ENCODE data around the gene POLR2I.

POLR2I gene

GRCh38 chr19:36097036-36097435, 17.6 kb downstream of the POLR2I start:
- no peak overlapping the region for H2AFZ ChIP-seq (ENCODE audit: low read depth, low read length)
- H3K36me3 ChIP-seq (replicated peaks; ENCODE audit: low read depth, low read length) = peaks cover 20% of the 10 kb centered on the region
- H3K4me3 ChIP-seq (ENCODE audit: low read length) = no peak overlapping the region

GRCh38 chr19:36093687-36094086, 21.0 kb downstream of the POLR2I start:
- H3K36me3 ChIP-seq (replicated peaks; ENCODE audit: low read depth, low read length) = peaks cover 21% of the 10 kb centered on the region

More at GRCh38 chr19:36097036-36097435, 17.6 kb downstream of the POLR2I start:
- Histone ChIP-seq H3K79me2 (ENCODE audit: low read length) (no peaks in the 10 kb centered on the region), H3K4me2 (ENCODE audit: low read length) (no peak overlapping the region), H3K27ac (ENCODE audit: low read length) (no peak overlapping the region), H3K4me1 (ENCODE audit: low read length) (no peaks in the 10 kb centered on the region), H3K9me3 (ENCODE audit: insufficient read depth, low read length) (no peaks in the 10 kb centered on the region), H4K20me1 (ENCODE audit: insufficient read depth, low read length) (no peaks in the 10 kb centered on the region), H3K27me3 (ENCODE audit: low read depth, low read length) (no peaks in the 10 kb centered on the region), H3K9ac (ENCODE audit: low read length) (no peak overlapping the region)
- no peak for TF ChIP-seq CTCF (IDR thresholded peaks at IDR 0.05; ENCODE audit: low read depth, low read length)
- no peak for TF ChIP-seq EZH2phosphoT487 (IDR thresholded peaks at IDR 0.05; ENCODE audit: low read depth)

GRCh38 chr19:36093146-36093662, 21.5 kb downstream of the POLR2I start:
- Histone ChIP-seq H3K4me2 (ENCODE audit: low read length) (no peak overlapping the region), H3K9ac (ENCODE audit: low read length) (no peak overlapping the region), H3K79me2 (ENCODE audit: low read length) (no peaks in the 10 kb centered on the region), H3K4me3 (ENCODE audit: low read length) (no peak overlapping the region), H3K27me3 (ENCODE audit: low read depth, low read length) (no peaks in the 10 kb centered on the region), H3K9me3 (ENCODE audit: insufficient read depth, low read length) (no peaks in the 10 kb centered on the region), H4K20me1 (ENCODE audit: insufficient read depth, low read length) (no peaks in the 10 kb centered on the region), H3K4me1 (ENCODE audit: low read length) (no peaks in the 10 kb centered on the region), H3K27ac (ENCODE audit: low read length) (no peak overlapping the region), H3K36me3 (replicated peaks; ENCODE audit: low read depth, low read length) (peaks cover 24% of the 10 kb centered on the region), H2AFZ (ENCODE audit: low read depth, low read length) (no peak overlapping the region)
- TF ChIP-seq CTCF (IDR thresholded peaks at IDR 0.05; ENCODE audit: low read depth, low read length) = no peak
- no peak for TF ChIP-seq EZH2phosphoT487 (IDR thresholded peaks at IDR 0.05; ENCODE audit: low read depth)

More at GRCh38 chr19:36093687-36094086, 21.0 kb downstream of the POLR2I start:
- Histone ChIP-seq H3K79me2 (ENCODE audit: low read length) (no peaks in the 10 kb centered on the region), H3K9ac (ENCODE audit: low read length) (no peak overlapping the region), H4K20me1 (ENCODE audit: insufficient read depth, low read length) (no peaks in the 10 kb centered on the region), H3K27me3 (ENCODE audit: low read depth, low read length) (no peaks in the 10 kb centered on the region), H3K27ac (ENCODE audit: low read length) (no peak overlapping the region), H3K4me3 (ENCODE audit: low read length) (no peak overlapping the region), H3K4me1 (ENCODE audit: low read length) (no peaks in the 10 kb centered on the region), H3K9me3 (ENCODE audit: insufficient read depth, low read length) (no peaks in the 10 kb centered on the region), H3K4me2 (ENCODE audit: low read length) (no peak overlapping the region), H2AFZ (ENCODE audit: low read depth, low read length) (no peak overlapping the region)
- TF ChIP-seq EZH2phosphoT487 (IDR thresholded peaks at IDR 0.05; ENCODE audit: low read depth) (no peak), CTCF (IDR thresholded peaks at IDR 0.05; ENCODE audit: low read depth, low read length) (no peak)

- no peak for TF ChIP-seq EZH2phosphoT487 (IDR thresholded peaks at IDR 0.05; ENCODE audit: low read depth)
- no peak for TF ChIP-seq CTCF (IDR thresholded peaks at IDR 0.05; ENCODE audit: low read depth, low read length)
- H3K27me3 ChIP-seq (ENCODE audit: low read depth, low read length) = no peaks in the 10 kb centered on the region
- peaks cover 28% of the 10 kb centered on the region for H3K36me3 ChIP-seq (replicated peaks; ENCODE audit: low read depth, low read length)
- H3K27ac ChIP-seq (ENCODE audit: low read length) = no peak overlapping the region
- no peaks in the 10 kb centered on the region for H3K9me3 ChIP-seq (ENCODE audit: insufficient read depth, low read length)
- H3K4me2 ChIP-seq (ENCODE audit: low read length) = no peak overlapping the region
- no peaks in the 10 kb centered on the region for H4K20me1 ChIP-seq (ENCODE audit: insufficient read depth, low read length)
- no peak overlapping the region for H3K9ac ChIP-seq (ENCODE audit: low read length)
- H3K4me1 ChIP-seq (ENCODE audit: low read length) = no peaks in the 10 kb centered on the region
- no peak overlapping the region for H2AFZ ChIP-seq (ENCODE audit: low read depth, low read length)
- no peaks in the 10 kb centered on the region for H3K79me2 ChIP-seq (ENCODE audit: low read length)
- H3K4me3 ChIP-seq (ENCODE audit: low read length) = no peak overlapping the region
Measured at GRCh38 chr19:36092566-36092965, 22.1 kb downstream of the POLR2I start.
